ENCODE data around the gene KCNIP2.

The KCNIP2 gene

DNA sequence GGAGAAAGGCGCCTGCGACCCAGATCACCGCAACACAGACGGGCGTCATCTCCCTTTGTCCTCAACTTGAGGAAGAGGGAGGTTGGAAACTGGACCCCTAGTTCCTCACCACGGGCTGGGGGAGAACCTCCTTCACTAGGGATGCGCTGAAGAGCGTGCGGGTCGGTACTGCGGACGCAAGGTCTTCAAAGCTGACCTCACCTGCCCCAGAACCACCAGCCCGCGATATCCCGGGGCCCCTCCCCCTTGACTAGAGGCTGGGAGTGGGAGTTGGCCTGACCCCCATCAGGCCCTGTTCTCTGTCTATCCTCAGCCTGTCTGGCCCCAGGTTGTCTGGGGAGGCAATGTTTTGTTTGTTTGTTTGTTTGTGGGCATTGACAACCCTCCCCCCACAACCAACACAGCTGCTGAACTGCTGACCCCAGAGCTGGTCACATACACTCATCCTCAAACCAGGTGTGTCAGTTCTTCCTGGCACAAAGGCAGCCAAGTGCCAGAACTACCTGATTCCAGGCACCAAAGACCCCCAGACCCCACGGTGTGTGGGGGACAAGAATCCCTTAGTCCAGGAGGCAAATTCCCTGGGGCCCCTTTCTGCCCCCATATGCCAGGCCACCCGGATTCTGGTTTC is 63.3 kb downstream of the KCNIP2 start:
- no peak for TF ChIP-seq FOXP2 (optimal IDR thresholded peaks at IDR 0.05; ENCODE audit: borderline replicate concordance, extremely low read depth, extremely low read length, insufficient read depth)

DNA sequence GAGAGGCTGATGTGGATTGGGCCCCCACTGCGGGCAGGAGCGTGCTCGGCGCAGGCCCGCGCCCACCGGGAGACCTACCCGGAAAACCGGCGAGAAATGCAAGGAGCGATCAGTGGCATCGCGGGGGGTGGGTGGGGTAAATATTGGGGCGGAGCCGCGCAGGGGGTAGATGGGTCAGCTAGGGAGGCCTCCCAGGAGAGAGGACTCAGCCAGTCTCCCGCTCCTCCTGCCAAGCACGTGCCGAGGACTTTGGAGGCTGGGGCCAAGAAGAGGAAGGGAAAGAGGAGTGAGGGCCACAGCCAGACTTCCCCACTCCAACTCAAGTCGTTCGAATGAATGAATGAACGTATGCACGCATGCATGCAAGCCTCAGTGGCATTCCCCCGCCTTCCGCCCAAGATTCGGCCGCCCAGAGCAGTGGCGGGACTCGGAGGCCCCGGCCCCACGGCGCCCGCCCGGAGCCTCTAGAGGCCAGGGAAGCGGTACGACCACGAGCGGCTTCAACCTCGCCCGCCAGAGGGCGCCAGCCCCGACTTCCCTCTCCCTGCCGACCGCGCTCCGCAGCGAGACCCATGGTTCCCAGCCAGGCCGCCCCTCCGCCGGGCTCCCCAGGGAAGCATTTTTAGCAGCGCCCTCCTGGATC is 63.9 kb downstream of the KCNIP2 start:
- TF ChIP-seq SIN3A (IDR thresholded peaks at IDR 0.05; ENCODE audit: borderline replicate concordance, insufficient read depth, low read length) = no peak
- no peak for TF ChIP-seq TAF1 (IDR thresholded peaks at IDR 0.05; ENCODE audit: borderline replicate concordance, insufficient read depth, low read length)
- no peak for TF ChIP-seq FOXP2 (optimal IDR thresholded peaks at IDR 0.05; ENCODE audit: borderline replicate concordance, extremely low read depth, extremely low read length, insufficient read depth)
- TF ChIP-seq, protein P1, sequence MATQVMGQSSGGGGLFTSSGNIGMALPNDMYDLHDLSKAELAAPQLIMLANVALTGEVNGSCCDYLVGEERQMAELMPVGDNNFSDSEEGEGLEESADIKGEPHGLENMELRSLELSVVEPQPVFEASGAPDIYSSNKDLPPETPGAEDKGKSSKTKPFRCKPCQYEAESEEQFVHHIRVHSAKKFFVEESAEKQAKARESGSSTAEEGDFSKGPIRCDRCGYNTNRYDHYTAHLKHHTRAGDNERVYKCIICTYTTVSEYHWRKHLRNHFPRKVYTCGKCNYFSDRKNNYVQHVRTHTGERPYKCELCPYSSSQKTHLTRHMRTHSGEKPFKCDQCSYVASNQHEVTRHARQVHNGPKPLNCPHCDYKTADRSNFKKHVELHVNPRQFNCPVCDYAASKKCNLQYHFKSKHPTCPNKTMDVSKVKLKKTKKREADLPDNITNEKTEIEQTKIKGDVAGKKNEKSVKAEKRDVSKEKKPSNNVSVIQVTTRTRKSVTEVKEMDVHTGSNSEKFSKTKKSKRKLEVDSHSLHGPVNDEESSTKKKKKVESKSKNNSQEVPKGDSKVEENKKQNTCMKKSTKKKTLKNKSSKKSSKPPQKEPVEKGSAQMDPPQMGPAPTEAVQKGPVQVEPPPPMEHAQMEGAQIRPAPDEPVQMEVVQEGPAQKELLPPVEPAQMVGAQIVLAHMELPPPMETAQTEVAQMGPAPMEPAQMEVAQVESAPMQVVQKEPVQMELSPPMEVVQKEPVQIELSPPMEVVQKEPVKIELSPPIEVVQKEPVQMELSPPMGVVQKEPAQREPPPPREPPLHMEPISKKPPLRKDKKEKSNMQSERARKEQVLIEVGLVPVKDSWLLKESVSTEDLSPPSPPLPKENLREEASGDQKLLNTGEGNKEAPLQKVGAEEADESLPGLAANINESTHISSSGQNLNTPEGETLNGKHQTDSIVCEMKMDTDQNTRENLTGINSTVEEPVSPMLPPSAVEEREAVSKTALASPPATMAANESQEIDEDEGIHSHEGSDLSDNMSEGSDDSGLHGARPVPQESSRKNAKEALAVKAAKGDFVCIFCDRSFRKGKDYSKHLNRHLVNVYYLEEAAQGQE (IDR thresholded peaks at IDR 0.05; ENCODE audit: insufficient read depth in 1 of 2, low read depth in 2 of 2, low read length in 2 of 2) = no peak
- no peak for TF ChIP-seq POLR2AphosphoS5 (IDR thresholded peaks at IDR 0.05; ENCODE audit: low read depth, low read length)

DNA sequence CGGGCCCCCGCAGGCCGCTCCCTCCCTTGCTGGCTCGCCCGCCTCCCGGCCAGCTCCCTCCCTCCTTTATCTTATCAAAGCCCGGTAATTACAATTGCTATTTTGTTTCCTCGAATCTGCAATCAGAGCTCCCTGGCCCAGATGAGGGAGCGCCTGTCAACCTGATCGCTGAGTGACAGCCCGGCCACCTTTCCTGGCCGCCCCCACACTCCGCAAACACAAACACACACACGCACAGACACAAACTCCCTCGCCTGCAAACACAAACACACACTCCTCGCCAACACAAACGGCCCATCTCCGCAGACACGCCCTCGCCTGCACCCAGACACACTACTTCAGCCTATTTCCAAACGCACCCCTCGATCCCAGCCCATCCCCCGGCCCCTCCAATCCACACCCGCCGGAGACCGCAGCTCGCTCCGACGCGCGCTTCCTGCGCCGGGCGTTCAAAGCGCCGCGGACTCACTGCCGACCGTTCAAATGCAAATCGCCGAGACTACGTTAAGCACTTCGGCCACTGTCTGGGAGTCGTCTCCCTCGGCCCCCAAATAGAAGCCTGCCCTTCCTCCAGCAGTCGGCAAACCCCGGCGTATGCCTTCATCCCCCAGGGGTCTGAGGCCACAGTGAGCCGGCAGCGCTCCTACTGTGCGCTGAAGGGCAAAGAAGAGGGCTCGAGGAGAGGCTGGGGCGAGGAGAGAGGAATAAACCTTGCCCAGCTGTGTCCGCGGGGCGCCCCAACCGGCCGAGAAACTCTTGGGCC is 64.6 kb downstream of the KCNIP2 start:
- TF ChIP-seq POLR2AphosphoS5 (IDR thresholded peaks at IDR 0.05; ENCODE audit: low read depth, low read length) = no peak
- TF ChIP-seq, protein P1 (IDR thresholded peaks at IDR 0.05; ENCODE audit: insufficient read depth in 1 of 2, low read depth in 2 of 2, low read length in 2 of 2) = no peak
- TF ChIP-seq FOXP2 (optimal IDR thresholded peaks at IDR 0.05; ENCODE audit: borderline replicate concordance, extremely low read depth, extremely low read length, insufficient read depth) = no peak
- no peak for TF ChIP-seq SIN3A (IDR thresholded peaks at IDR 0.05; ENCODE audit: borderline replicate concordance, insufficient read depth, low read length)
- TF ChIP-seq TAF1 (IDR thresholded peaks at IDR 0.05; ENCODE audit: borderline replicate concordance, insufficient read depth, low read length) = no peak

DNA sequence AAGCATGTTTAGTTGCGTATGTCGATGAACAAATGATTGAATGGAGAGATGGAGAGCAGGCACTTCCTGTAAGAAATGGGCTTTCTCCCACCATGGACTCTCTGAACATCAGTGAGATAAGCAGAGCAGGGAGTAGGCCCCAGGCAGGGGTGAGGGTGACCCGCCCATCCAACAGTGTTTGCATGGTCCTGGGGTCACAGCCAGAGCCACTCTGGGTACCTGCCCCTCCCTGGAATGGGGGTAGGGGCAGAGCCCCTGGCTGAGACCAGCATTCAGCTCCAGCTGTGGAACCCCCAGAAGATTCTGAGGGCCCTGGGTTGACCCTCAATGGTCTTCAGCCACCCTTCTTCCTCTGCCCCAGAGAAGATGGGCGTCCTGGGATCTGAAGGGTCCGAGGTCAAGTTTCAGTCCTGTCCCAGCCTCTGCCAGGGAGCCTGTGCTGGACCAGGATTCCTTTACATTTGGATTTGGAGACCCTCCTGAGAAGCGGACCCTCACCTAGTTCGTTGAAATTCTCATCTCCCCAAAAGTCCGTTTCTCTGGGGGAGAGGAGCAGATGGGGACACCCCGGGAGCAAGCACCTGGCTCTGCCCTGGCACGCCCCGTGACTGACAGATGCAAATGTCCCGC is 65.3 kb downstream of the KCNIP2 start:
- TF ChIP-seq, protein P1 (IDR thresholded peaks at IDR 0.05; ENCODE audit: insufficient read depth in 1 of 2, low read depth in 2 of 2, low read length in 2 of 2) = no peak
- TF ChIP-seq POLR2AphosphoS5 (IDR thresholded peaks at IDR 0.05; ENCODE audit: low read depth, low read length) (no peak), SIN3A (IDR thresholded peaks at IDR 0.05; ENCODE audit: borderline replicate concordance, insufficient read depth, low read length) (no peak), FOXP2 (optimal IDR thresholded peaks at IDR 0.05; ENCODE audit: borderline replicate concordance, extremely low read depth, extremely low read length, insufficient read depth) (no peak), TAF1 (IDR thresholded peaks at IDR 0.05; ENCODE audit: borderline replicate concordance, insufficient read depth, low read length) (no peak)

DNA sequence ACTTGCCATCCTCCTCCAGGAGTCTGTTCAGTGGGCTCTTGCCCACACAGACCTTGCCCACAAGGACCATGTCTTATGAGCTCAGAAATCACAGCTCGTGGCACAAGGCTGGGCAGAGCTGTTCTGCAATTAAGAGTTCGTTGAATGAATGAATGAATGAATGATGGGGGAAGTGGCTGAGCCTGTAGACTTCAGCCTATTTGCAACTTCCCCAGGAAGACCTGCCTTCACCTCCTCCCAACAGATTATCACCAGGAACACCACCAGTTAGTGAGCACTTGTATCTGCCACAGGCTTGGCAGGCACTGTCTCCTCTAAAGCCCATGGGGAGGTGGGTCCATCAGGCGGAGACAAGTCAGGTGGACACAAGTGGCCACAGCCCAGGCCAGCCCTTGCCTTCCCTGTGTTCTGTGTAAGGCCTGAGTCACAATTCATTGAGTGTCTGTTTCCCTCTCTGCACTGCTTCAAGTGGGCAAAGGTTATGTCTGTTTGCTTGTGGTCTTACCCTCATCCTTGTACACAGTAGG is 65.9 kb downstream of the KCNIP2 start:
- TF ChIP-seq, protein P1 (IDR thresholded peaks at IDR 0.05; ENCODE audit: insufficient read depth in 1 of 2, low read depth in 2 of 2, low read length in 2 of 2) = no peak
- no peak for TF ChIP-seq TAF1 (IDR thresholded peaks at IDR 0.05; ENCODE audit: borderline replicate concordance, insufficient read depth, low read length)
